ENCODE data around the gene C10orf53. TPM values are rescaled to one million over a fixed set of nuclear protein-coding genes. Genes with fewer than 3 reads are reported as not detected.
"Not testable (repeated sequence)": the region's sequence is repeated elsewhere in the genome, so short reads cannot be mapped to it uniquely, and the experiment has no call there.

The C10orf53 gene
- total RNA-seq, 1 donor from 2014 or later, result not detected

DNA sequence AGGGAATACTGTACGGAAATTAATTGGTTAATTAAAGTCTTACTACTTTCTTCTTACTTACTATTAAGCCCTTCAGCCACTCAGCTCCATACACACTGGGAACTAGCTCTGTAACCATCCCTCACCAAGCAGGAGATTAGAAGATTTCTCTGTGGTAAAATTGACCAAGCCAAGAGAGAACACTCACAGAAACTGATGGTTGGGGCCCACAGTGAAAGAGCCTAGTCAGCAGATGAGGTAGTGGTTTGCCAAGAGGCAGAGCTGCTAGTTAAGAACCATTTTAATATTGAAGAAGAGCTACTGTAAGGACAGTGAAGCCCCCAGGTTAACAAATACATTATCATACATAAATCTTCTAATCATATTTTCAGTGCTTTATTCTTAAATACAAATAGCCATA lies 21.8 kb upstream of the C10orf53 start:
- no peak overlapping the region for H3K4me3 Mint-ChIP-seq (ENCODE audit: low read depth)
- no peaks in the 10 kb centered on the region for H3K27me3 Mint-ChIP-seq (ENCODE audit: low read depth)
- no peaks in the 10 kb centered on the region for H3K36me3 Mint-ChIP-seq (ENCODE audit: low read depth)
- no peak overlapping the region for H3K27ac Mint-ChIP-seq
- peaks cover 14% of the 10 kb centered on the region for H3K9me3 Mint-ChIP-seq
- no peak for DNase-seq (ENCODE audit: low spot score)
- intact Hi-C loops (cut with micrococcal nuclease), result no loop called here
- H3K4me1 Mint-ChIP-seq (ENCODE audit: low read depth), result no peaks in the 10 kb centered on the region

DNA sequence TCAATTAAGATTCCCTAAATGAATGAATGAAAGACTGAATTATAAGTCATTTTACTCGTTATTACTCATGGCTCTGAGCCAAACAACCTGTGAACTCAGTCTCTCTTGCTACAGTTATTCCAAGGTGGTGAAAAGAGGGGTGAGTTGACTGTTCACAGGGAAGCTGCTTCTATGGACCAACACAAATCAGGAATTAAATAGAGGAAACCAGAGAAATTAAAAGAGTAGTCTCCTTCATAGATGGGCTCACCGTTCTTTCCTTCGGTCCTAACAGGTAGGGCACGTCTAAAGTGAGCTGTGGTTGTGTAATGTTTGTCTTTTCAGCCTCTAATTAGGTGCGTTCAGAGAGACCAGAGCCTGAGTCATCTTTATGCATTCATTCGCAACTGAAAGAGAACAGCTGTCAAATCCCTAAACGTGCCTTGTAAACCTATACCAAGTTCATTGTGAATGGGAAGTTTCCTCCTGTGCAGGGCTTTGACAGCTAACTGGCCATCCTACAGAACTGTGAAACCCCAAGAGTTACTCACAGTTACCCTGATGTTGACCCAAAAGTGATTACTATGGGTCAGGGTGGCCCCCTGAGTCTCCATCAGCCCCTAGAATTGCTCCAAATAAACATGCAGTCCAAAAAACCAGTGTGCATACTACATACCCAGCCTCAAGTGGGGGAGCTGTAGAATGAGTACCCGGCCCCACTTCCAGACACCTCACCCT lies 18.2 kb upstream of the C10orf53 start:
- Mint-ChIP-seq H3K27me3 (ENCODE audit: low read depth) (no peaks in the 10 kb centered on the region), H3K9me3 (peaks cover 14% of the 10 kb centered on the region), H3K27ac (no peak overlapping the region), H3K4me3 (ENCODE audit: low read depth) (no peak overlapping the region), H3K4me1 (ENCODE audit: low read depth) (no peaks in the 10 kb centered on the region), H3K36me3 (ENCODE audit: low read depth) (no peaks in the 10 kb centered on the region)
- intact Hi-C loops (cut with micrococcal nuclease), result no loop called here
- no peak for DNase-seq (ENCODE audit: low spot score)

DNA sequence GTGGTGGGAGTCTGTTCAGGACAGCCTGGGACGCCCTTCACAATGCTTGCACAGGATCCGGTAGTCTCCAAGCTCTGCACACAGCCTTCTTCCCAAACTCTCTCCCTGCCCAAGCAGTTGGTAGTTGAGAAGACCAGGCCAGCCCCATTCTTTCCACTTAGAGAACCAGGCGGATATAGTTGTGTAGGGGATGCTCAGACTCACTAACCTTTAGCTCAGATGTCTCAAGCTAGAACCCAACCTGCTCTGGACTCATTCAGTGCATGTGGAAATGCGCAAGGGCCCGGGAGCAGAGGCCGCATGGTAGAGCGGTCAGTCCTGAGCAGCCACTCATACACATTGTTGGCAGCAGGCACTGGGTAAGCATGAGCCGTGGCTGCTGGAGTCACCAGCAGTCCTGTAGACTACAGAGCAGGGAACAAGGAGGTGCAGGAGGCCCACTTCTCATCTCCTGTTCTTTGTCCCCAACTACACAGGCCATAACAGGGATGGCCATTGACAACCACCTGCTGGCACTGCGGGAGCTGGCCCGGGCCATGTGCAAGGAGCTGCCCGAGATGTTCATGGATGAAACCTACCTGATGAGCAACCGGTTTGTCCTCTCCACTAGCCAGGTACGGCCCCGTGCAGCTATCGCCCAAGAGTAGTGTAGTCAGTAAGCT lies 17.2 kb upstream of the C10orf53 start:
- intact Hi-C loops (cut with micrococcal nuclease), result no loop called here
- Mint-ChIP-seq H3K27me3 (ENCODE audit: low read depth) (no peaks in the 10 kb centered on the region), H3K36me3 (ENCODE audit: low read depth) (no peaks in the 10 kb centered on the region), H3K9me3 (peaks cover 14% of the 10 kb centered on the region), H3K27ac (no peak overlapping the region), H3K4me3 (ENCODE audit: low read depth) (no peak overlapping the region), H3K4me1 (ENCODE audit: low read depth) (no peaks in the 10 kb centered on the region)
- DNase-seq (ENCODE audit: low spot score), result no peak

DNA sequence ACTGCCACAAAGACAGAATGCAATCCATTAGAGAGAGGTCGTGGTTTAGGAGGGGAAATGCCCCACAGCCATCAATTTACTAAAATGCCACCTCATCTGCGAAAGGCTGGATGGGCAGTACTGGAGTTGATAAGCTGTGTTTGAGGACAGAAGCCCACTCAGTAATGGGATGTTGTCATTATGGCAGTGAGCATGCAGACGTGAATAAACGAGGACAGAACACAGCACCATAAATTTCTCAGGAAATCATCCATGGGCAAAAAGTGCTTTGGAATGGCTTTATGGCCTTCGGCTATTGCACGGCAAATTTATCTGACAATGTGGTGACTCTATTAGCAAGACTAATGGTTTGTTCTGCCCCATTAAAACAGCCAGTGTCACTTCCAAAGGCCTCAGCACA lies 15.9 kb upstream of the C10orf53 start:
- Mint-ChIP-seq H3K9me3 (peaks cover 12% of the 10 kb centered on the region), H3K4me1 (ENCODE audit: low read depth) (no peaks in the 10 kb centered on the region), H3K4me3 (ENCODE audit: low read depth) (no peak overlapping the region), H3K36me3 (ENCODE audit: low read depth) (no peaks in the 10 kb centered on the region), H3K27me3 (ENCODE audit: low read depth) (peaks cover 3% of the 10 kb centered on the region), H3K27ac (no peak overlapping the region)
- intact Hi-C loops (cut with micrococcal nuclease), result no loop called here
- no peak for DNase-seq (ENCODE audit: low spot score)

DNA sequence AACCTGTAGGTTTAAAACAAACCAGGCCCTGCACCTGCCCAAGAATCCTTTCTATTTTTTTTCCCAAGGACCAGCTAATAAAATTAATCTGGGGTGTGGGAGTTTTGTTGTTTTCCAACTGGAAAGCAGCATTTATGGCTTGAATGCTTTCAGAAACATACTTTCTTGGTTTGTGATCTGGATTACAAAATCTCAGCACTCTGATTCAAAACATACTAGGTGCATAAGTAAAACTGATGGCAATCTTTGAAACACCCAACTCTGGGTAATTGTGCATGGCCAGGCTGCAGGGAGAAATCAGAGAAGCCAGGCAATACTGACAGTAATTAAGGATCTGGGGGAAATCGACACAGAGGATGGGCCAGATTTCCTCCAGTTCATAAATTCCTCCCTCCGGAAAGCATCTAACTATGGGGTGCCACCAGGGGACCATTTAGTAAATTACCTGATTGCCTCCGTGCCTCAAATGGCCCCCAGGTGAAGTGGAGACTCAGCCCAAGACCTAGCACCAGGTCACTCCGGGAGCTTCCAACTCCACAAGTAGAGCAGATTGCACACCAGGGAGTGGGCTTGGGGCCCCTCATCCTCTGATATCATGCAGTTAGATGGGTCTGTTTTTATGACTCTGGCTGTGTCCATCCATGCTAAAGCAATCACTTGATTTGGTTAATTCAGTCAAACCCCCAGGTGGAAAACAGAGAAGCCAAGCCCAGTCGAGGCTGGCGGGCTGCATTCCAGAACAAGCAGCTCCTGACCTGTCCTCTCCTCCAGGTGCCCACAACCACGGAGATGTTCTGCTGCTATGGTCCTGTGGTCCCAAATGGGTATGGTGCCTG lies 15.2 kb upstream of the C10orf53 start:
- Mint-ChIP-seq H3K27ac (no peak overlapping the region), H3K4me1 (ENCODE audit: low read depth) (no peaks in the 10 kb centered on the region), H3K36me3 (ENCODE audit: low read depth) (no peaks in the 10 kb centered on the region), H3K9me3 (peaks cover 6% of the 10 kb centered on the region), H3K27me3 (ENCODE audit: low read depth) (peaks cover 3% of the 10 kb centered on the region), H3K4me3 (ENCODE audit: low read depth) (no peak overlapping the region)
- intact Hi-C loops (cut with micrococcal nuclease), result no loop called here
- no peak for DNase-seq (ENCODE audit: low spot score)

DNA sequence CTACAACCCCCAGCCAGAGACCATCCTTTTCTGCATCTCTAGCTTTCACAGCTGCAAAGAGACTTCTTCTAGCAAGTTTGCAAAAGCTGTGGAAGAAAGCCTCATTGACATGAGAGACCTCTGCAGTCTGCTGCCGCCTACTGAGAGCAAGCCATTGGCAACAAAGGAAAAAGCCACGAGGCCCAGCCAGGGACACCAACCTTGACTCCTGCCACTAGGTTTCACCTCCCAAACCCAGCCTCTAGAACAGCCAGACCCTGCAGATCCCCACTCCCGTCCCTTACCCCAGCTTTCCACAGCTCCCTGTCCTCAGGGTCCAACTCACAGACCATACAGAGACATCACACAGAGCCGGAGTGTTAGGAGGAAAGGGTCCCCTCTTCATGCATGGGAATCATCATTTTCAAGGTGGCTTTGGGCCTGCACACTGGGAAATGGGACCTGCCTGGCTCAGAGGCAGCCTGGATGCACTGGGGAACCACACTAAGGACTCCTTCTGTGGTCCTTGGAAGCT lies 14.6 kb upstream of the C10orf53 start:
- H3K9me3 Mint-ChIP-seq, result peaks cover 1% of the 10 kb centered on the region
- DNase-seq (ENCODE audit: low spot score), result no peak

GRCh38 chr10:49666054-49666615 lies 13.3 kb upstream of the C10orf53 start:
- no peaks in the 10 kb centered on the region for H3K4me1 Mint-ChIP-seq (ENCODE audit: low read depth)
- H3K36me3 Mint-ChIP-seq (ENCODE audit: low read depth), result no peaks in the 10 kb centered on the region
- H3K9me3 Mint-ChIP-seq, result no peaks in the 10 kb centered on the region
- no peak overlapping the region for H3K4me3 Mint-ChIP-seq (ENCODE audit: low read depth)
- intact Hi-C loops (cut with micrococcal nuclease), result no loop called here
- peaks cover 4% of the 10 kb centered on the region for H3K27me3 Mint-ChIP-seq (ENCODE audit: low read depth)
- no peak for DNase-seq (ENCODE audit: low spot score)
- H3K27ac Mint-ChIP-seq, result no peak overlapping the region

More for the DNA sequence above, 14.6 kb upstream of the C10orf53 start:
- intact Hi-C loops (cut with micrococcal nuclease), result no loop called here
- no peak overlapping the region for H3K27ac Mint-ChIP-seq
- H3K4me3 Mint-ChIP-seq (ENCODE audit: low read depth), result no peak overlapping the region
- no peaks in the 10 kb centered on the region for H3K36me3 Mint-ChIP-seq (ENCODE audit: low read depth)
- peaks cover 3% of the 10 kb centered on the region for H3K27me3 Mint-ChIP-seq (ENCODE audit: low read depth)
- H3K4me1 Mint-ChIP-seq (ENCODE audit: low read depth), result no peaks in the 10 kb centered on the region

- Mint-ChIP-seq H3K9me3 (no peaks in the 10 kb centered on the region), H3K27me3 (ENCODE audit: low read depth) (peaks cover 9% of the 10 kb centered on the region), H3K4me3 (ENCODE audit: low read depth) (no peak overlapping the region), H3K36me3 (ENCODE audit: low read depth) (no peaks in the 10 kb centered on the region), H3K27ac (no peak overlapping the region), H3K4me1 (ENCODE audit: low read depth) (no peaks in the 10 kb centered on the region)
- DNase-seq (ENCODE audit: low spot score), result no peak
- intact Hi-C loops (cut with micrococcal nuclease), result no loop called here
Observed at GRCh38 chr10:49666685-49667084, 12.8 kb upstream of the C10orf53 start.

DNA sequence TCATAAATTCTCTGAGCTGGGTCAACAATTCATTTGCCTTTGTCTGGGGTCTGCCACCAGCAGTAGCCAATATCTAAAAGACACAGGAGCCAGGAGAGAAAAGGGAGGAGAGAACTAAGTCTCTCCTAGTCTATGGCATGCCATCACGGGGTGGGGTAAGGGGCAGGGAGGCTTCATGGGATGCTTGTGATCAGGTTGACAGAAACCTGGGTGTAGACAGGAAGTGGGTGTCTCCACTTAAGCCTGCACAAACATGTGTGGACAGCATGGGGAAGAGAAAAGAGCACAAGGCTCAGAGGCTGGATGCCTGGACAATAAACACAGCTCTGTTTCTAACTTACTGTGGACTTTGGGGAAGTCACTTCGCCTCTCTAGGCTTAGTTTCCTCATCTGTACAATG lies 11.5 kb upstream of the C10orf53 start:
- peaks cover 19% of the 10 kb centered on the region for H3K27me3 Mint-ChIP-seq (ENCODE audit: low read depth)
- intact Hi-C loops (cut with micrococcal nuclease), result no loop called here
- no peak overlapping the region for H3K27ac Mint-ChIP-seq
- no peaks in the 10 kb centered on the region for H3K36me3 Mint-ChIP-seq (ENCODE audit: low read depth)
- H3K4me1 Mint-ChIP-seq (ENCODE audit: low read depth), result no peaks in the 10 kb centered on the region
- no peak for DNase-seq (ENCODE audit: low spot score)
- no peaks in the 10 kb centered on the region for H3K9me3 Mint-ChIP-seq
- no peak overlapping the region for H3K4me3 Mint-ChIP-seq (ENCODE audit: low read depth)

- Mint-ChIP-seq H3K4me1 (ENCODE audit: low read depth) (no peaks in the 10 kb centered on the region), H3K27me3 (ENCODE audit: low read depth) (peaks cover 25% of the 10 kb centered on the region), H3K4me3 (ENCODE audit: low read depth) (no peak overlapping the region), H3K9me3 (no peaks in the 10 kb centered on the region), H3K27ac (no peak overlapping the region), H3K36me3 (ENCODE audit: low read depth) (no peaks in the 10 kb centered on the region)
- DNase-seq (ENCODE audit: low spot score), result no peak
- intact Hi-C loops (cut with micrococcal nuclease), result no loop called here
Observed at GRCh38 chr10:49668684-49669083, 10.8 kb upstream of the C10orf53 start.

DNA sequence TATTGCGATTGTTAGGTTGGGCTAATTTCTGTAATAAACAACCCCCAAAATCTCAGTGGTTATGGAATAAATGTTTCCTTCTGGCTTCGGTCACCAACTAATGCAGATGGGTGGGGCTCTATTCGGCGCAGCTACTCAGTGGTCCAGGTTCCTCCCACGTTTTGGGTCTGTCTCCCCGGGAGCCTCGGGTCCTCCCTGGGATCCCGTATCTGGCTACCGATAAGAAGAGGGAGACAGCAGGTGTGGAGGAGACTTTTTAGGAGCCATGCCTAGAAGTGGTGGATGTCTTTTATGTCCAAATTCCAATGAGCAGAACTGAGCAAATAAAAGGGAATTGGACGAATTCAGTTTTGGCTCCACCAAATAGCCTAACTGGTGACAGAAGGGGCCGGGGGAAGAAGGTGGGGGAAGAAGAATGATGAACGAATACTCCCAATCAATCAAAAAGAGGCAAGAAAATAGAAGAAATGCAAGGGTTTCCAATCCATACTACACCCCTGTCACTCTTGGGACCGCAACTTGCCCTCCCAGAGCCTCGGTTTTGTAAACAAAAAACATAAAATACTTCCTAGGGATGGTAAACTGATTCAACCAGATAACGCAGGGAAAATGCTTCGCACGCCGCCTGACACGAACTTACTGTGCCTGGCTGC lies 498 bp upstream of the C10orf53 start:
- Mint-ChIP-seq H3K4me3 (ENCODE audit: low read depth) (no peak overlapping the region), H3K27ac (no peak overlapping the region), H3K9me3 (peaks cover 8% of the 10 kb centered on the region), H3K4me1 (ENCODE audit: low read depth) (peaks cover 2% of the 10 kb centered on the region), H3K36me3 (ENCODE audit: low read depth) (no peaks in the 10 kb centered on the region), H3K27me3 (ENCODE audit: low read depth) (peaks cover 39% of the 10 kb centered on the region)
- no peak for DNase-seq (ENCODE audit: low spot score)
- intact Hi-C loops (cut with micrococcal nuclease), result no loop called here

GRCh38 chr10:49682449-49682848 lies 3.0 kb downstream of the C10orf53 start:
- intact Hi-C loops (cut with micrococcal nuclease); H3K4me3 Mint-ChIP-seq (ENCODE audit: low read depth); H3K27ac Mint-ChIP-seq; H3K4me1 Mint-ChIP-seq (ENCODE audit: low read depth); H3K9me3 Mint-ChIP-seq; H3K36me3 Mint-ChIP-seq (ENCODE audit: low read depth); DNase-seq (ENCODE audit: low spot score): not testable (repeated sequence)
- H3K27me3 Mint-ChIP-seq (ENCODE audit: low read depth), result peaks cover 30% of the 10 kb centered on the region

All from activated T-helper 2 cell treated with anti-CD3 and anti-CD28 coated beads, Interferon-gamma antibody, Interleukin-2, Interleukin-4, amounts not matched to agents 10 μg/mL and 5 μg/mL and 100 μg/mL, durations not matched to agents 14 hours and 24 hours and 36 hours (primary cell).